ENCODE measurements around the gene LRRC72.

- no peak for TF ChIP-seq HDAC1 (IDR thresholded peaks at IDR 0.05)
- TF ChIP-seq ZNF431 (CRISPR knock-in tag; IDR thresholded peaks at IDR 0.05), result no peak
- no peak for TF ChIP-seq SRSF9 (IDR thresholded peaks at IDR 0.05; ENCODE audit: borderline replicate concordance, low read depth, low read length)
- peak in 1 of 2 experiments; percentile 56; a peak in 2 of 4 replicates for TF ChIP-seq RAD21 (CRISPR knock-in tag; conservative IDR thresholded peaks at IDR 0.05 in 1 of 2, IDR thresholded peaks at IDR 0.05 in 1 of 2)
- TF ChIP-seq TEAD4 (IDR thresholded peaks at IDR 0.05; ENCODE audit: low read length), result no peak
- no peak for TF ChIP-seq TEAD4 (CRISPR knock-in tag; IDR thresholded peaks at IDR 0.05; ENCODE audit: borderline replicate concordance)
- peak in 1 of 3 experiments; percentile 43; a peak in 2 of 6 replicates for TF ChIP-seq CTCF (IDR thresholded peaks at IDR 0.05 in 2 of 3, conservative IDR thresholded peaks at IDR 0.05 in 1 of 3; ENCODE audit: insufficient read depth in 2 of 3, low read depth in 1 of 3, low read length in 3 of 3)
- TF ChIP-seq CBFA2T3 (IDR thresholded peaks at IDR 0.05), result no peak
- TF ChIP-seq SMAD3 (CRISPR knock-in tag; conservative IDR thresholded peaks at IDR 0.05), result no peak
- TF ChIP-seq HNRNPUL1 (IDR thresholded peaks at IDR 0.05; ENCODE audit: low read length), result no peak
- no peak for TF ChIP-seq CXXC5 (CRISPR knock-in tag; IDR thresholded peaks at IDR 0.05)
Measured at GRCh38 chr7:16604054-16604453, 77.4 kb downstream of the LRRC72 start.
